T-helper 1 cell treated with Interleukin-12 subunit alpha and Interleukin-12 subunit beta and Interleukin-4 antibody, amounts not matched to agents 30 μg/mL and 1 μg/mL, for 36 hours (primary cell): ENCODE results near the gene TRMT61A.

Experiments
- H3K27ac Mint-ChIP-seq: one replicate; pipeline ENCODE4 v1.8.0; 2021; ENCODE audit warnings: mild to moderate bottlenecking, mixed read lengths
- H3K27me3 Mint-ChIP-seq: one replicate; pipeline ENCODE4 v1.8.0; 2021; ENCODE audit warnings: low read depth, mixed read lengths
- H3K36me3 Mint-ChIP-seq: one replicate; pipeline ENCODE4 v1.8.0; 2021; ENCODE audit warnings: low read depth, mixed read lengths
- H3K4me1 Mint-ChIP-seq: one replicate; pipeline ENCODE4 v1.8.0; 2021; ENCODE audit warnings: low read depth, mixed read lengths
- H3K4me3 Mint-ChIP-seq: one replicate; pipeline ENCODE4 v1.8.0; 2021; ENCODE audit warnings: mild to moderate bottlenecking, moderate library complexity, mixed read lengths
- H3K9me3 Mint-ChIP-seq: one replicate; pipeline ENCODE4 v1.8.0; 2021; ENCODE audit warnings: mixed read lengths

The TRMT61A gene

DNA sequence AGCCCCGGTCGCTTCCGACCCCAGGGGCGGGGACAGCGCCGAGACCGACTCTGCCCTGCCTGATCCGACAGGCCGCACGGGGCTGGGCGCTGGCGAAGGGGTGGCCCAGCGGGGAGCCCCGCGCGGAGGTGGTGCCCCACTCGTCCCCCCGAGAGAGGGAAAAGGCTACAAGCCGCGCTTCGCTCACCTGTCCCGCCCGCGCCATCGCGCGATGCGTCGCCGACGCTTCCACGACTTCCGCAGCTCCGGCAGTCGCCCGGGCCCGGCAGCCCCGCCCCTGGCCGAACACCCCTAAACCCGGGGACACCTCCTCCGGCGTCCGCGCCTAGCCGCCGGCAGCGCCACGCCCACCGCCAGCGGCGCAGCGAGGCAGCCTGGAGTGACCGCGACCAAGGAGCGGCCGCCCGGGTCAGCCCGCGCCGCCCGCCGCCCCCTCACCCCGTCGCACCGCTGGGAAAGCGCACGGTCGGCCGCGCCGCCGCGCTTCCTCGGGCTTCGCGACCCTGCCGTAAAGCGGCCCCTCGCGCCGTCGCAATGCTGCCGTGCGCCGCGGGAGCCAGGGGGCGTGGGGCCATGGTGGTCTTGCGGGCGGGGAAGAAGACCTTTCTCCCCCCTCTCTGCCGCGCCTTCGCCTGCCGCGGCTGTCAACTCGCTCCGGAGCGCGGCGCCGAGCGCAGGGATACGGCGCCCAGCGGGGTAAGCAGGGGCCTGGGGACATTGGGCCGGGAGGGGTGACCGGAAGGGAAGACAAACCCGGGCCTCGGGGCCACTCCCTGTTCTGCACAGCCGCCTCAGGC is 33.6 kb downstream of the TRMT61A start, which contains the start of the genes BAG5 and COA8:
BAG5 (minus strand) TSS at position 229 of the 797 bp plus-strand sequence. CDS start 1,493 bp downstream, outside the sequence.
COA8 (plus strand) TSS at position 532 of the 797 bp plus-strand sequence; CDS start at position 574, 42 bp downstream.
- Mint-ChIP-seq H3K4me1 (peaks cover 33% of the 10 kb centered on the region), H3K27me3 (no peaks in the 10 kb centered on the region), H3K36me3 (peaks cover 19% of the 10 kb centered on the region), H3K9me3 (no peaks in the 10 kb centered on the region), H3K4me3 (peak within 1 kb of the TSS; percentile 96), H3K27ac (peak within 1 kb of the TSS; percentile 90)

DNA sequence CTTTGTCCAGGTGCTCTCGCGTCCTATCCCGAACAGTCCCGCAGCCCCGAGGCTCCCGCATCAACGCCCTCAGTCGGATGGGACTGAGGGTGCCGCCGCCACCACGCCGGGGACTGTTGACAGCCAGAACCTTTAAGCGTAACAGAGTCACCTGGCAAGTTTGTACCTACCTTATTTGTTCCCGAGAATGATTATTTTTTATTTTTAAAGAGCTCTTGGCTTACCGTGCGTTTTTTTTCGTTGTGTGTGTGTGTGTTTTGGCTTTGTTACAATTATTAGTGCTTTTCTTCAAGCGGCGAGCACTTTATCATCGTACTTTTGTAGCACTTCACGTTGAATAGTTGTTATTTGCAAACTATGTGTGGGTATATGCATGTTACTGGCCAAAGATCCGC is 34.2 kb downstream of the TRMT61A start:
- H3K4me3 Mint-ChIP-seq: peak overlapping the region; percentile 91
- peaks cover 35% of the 10 kb centered on the region for H3K4me1 Mint-ChIP-seq
- H3K27ac Mint-ChIP-seq: peak overlapping the region; percentile 83
- H3K36me3 Mint-ChIP-seq: peaks cover 17% of the 10 kb centered on the region
- H3K27me3 Mint-ChIP-seq: no peaks in the 10 kb centered on the region
- no peaks in the 10 kb centered on the region for H3K9me3 Mint-ChIP-seq

DNA sequence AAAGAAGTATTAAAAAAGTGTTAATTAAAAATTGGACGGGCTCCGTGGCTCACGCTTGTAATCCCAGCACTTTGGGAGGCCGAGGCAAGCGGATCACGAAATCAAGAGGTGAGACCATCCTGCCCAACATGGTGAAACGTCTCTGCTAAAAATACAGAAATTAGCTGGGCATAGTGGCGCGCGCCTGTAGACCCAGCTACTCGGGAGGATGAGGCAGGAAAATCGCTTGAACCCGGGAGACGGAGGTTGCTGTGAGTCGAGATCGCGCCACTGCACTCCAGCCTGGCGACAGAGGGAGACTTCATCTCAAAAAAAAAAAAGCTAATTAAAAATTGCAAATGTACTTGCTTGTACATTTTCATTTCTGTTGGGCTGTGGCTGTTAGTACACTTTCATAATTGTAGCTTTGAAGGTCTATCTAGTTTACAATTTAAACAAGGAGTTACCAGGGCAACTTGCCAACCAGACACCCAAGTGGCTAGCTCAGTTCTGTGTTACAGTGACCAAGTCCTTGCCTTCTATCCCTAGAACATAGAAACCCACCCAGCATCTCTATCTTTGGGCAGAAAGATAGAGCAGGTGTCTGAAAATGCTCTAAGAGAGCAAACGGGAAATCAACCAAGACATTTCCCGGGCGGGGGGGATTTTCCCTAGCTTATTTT is 35.0 kb downstream of the TRMT61A start:
- Mint-ChIP-seq H3K4me3 (peak overlapping the region; percentile 91), H3K36me3 (peaks cover 14% of the 10 kb centered on the region), H3K27me3 (no peaks in the 10 kb centered on the region), H3K4me1 (peaks cover 33% of the 10 kb centered on the region), H3K9me3 (no peaks in the 10 kb centered on the region), H3K27ac (peak overlapping the region; percentile 31)

DNA sequence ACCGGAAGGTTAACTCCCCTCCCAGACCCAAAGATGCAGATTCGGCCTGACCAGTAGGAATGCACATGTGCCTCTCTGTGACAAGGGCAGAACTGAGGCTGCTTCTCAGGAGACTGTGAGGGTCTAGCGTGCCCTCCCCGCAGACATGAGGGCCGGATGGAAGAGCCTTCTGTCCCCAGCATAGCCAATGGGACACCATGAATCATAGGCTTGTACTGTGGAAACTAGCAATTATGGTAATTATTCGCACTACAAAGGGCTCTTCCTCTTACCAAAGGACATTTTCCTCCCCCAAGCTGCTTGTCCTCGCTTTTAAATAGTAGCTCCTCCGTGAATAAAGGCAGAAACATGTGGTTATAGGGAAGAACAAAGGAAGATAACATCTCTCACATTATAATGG is 40.0 kb downstream of the TRMT61A start:
- Mint-ChIP-seq H3K4me3 (no peak overlapping the region), H3K9me3 (no peaks in the 10 kb centered on the region), H3K27ac (no peak overlapping the region), H3K27me3 (no peaks in the 10 kb centered on the region), H3K36me3 (peaks cover 4% of the 10 kb centered on the region), H3K4me1 (peaks cover 7% of the 10 kb centered on the region)

DNA sequence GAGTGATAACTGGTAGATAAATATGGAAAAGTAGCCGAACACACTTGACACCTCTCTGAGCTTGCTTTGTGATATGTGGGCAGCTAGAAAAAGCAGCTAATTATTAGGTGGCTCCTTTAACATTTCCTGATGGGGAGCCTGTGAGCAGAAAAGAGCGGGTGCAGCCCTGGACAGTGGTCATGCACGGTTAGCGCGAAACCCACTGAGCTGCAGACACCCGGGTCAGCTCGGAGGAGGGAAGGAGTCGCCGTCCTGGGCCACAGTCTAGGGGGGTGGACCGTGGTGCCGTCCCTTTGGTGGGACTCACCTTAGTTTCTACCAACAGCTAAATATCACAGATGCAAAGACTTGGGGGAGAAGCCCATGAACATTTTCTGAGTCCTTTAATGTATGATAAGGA is 40.4 kb downstream of the TRMT61A start:
- Mint-ChIP-seq H3K36me3 (peaks cover 5% of the 10 kb centered on the region), H3K27me3 (no peaks in the 10 kb centered on the region), H3K4me1 (peaks cover 4% of the 10 kb centered on the region), H3K4me3 (no peak overlapping the region), H3K9me3 (no peaks in the 10 kb centered on the region), H3K27ac (no peak overlapping the region)

DNA sequence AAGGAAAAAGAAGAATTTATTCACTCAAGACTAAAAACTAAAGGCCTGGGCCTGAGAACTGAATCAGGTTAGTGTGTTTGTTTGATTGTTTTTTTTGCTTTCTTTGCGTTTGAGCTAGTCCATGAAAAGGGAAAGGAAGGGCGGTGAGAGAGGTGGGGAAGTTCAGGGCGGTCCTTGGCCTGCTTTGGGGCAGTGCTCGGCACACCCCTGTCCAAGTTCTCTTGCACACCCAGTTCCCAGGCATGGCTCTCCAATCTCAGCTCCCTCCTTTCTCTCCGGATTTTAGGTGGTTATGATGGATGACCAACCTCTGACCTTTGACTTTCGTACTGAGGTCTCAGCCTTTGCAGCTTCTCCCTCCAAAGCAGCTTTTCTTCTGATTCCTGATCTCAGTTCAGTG is 45.1 kb downstream of the TRMT61A start:
- H3K27ac Mint-ChIP-seq: no peak overlapping the region
- H3K9me3 Mint-ChIP-seq: no peaks in the 10 kb centered on the region
- peaks cover 16% of the 10 kb centered on the region for H3K36me3 Mint-ChIP-seq
- no peaks in the 10 kb centered on the region for H3K4me1 Mint-ChIP-seq
- no peak overlapping the region for H3K4me3 Mint-ChIP-seq
- no peaks in the 10 kb centered on the region for H3K27me3 Mint-ChIP-seq

DNA sequence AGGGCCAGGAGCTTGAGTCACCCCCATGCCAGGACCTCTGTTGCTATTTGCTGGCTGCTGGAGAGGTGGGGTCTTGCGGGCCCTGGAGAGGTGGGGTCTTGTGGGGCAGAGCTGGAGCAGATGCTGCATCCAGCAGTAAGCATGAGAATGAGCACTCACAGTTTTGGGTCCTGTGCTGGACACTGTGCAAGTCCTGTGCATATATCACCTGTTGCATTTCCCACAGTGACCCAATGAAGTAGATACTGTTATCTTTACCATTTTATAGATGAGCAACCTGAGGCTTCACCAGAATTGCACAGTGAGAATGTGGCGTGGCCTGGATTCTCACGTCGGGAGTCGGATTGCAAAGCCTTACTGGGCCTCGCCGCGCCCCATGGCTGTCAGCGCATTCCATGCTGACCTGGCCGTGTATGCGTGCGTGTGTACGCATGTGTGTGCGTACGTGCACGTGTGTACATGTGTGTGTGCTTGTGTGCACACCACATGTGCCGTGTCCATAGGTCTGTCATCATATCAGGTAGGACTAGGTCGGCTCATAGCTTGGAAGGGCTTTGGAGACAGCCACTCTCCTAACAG is 45.8 kb downstream of the TRMT61A start:
- Mint-ChIP-seq H3K36me3 (peaks cover 16% of the 10 kb centered on the region), H3K9me3 (no peaks in the 10 kb centered on the region), H3K27me3 (no peaks in the 10 kb centered on the region), H3K27ac (no peak overlapping the region), H3K4me1 (no peaks in the 10 kb centered on the region), H3K4me3 (no peak overlapping the region)

DNA sequence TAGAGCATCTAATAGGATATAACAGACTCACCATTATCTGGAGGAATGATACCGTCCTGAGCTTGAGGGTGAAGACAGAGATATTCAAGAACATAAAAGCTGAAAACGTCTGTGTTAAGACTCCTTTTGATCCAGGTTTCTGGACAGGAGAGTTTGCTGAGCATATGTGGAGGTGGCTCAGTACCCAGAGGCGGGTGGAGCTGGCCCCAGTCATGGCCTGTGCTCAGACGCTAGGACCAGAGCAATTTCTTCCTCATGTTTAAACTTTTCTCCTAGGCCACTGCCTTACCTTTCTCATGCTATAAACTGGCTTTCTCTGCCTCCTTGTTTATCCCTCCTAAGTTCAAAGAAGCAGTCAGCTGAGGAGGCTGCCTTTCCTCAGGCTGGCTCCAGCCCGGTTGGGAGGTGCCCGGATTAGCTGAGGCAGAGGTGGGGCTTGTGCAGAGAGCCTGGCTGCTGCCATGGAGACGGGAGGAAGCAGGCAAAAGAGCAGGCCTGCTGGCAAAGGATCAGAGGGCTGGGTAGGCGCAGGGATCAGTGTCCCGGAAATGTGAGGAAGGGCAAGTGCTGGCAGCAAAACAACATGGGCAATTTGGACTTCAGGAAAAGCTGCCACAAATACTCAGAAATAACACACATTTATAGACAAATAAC is 47.5 kb downstream of the TRMT61A start:
- H3K4me1 Mint-ChIP-seq: no peaks in the 10 kb centered on the region
- H3K9me3 Mint-ChIP-seq: no peaks in the 10 kb centered on the region
- no peak overlapping the region for H3K4me3 Mint-ChIP-seq
- no peaks in the 10 kb centered on the region for H3K27me3 Mint-ChIP-seq
- H3K27ac Mint-ChIP-seq: peak overlapping the region; percentile 26
- peaks cover 16% of the 10 kb centered on the region for H3K36me3 Mint-ChIP-seq

DNA sequence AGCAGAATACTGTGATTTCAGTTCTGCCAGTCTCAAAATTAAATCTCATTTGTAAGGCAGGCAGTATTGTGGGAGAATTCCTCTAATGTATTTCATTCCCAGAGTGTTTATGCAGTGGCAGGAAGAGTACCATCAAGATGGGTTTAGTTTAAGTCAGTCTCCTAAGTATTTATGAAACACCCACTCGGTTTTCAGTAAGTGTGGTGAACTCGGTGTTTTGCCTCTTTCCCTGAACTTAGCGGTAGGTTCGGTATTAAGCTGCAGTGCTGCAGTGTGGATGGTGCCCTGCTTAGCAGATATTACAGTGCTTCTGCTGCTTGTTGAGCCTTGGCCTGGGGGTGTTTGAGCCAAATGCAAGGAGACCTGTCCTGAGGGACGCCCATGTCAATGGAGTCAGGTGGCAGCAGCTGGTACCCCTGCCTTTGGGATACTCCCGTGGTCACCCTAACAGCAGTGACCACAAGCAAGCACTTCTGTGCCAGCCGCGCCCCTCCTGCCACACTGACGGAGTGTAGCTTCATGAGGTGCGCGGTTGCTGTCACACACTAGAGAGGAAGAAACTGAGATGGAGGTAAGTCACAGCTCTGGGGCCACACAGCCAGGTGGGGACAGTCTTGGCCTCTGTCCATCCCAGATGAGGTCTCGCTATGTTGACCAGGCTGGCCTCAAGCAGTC is 49.5 kb downstream of the TRMT61A start:
- H3K36me3 Mint-ChIP-seq: peaks cover 13% of the 10 kb centered on the region
- no peaks in the 10 kb centered on the region for H3K9me3 Mint-ChIP-seq
- H3K27ac Mint-ChIP-seq: no peak overlapping the region
- no peaks in the 10 kb centered on the region for H3K4me1 Mint-ChIP-seq
- no peak overlapping the region for H3K4me3 Mint-ChIP-seq
- no peaks in the 10 kb centered on the region for H3K27me3 Mint-ChIP-seq

DNA sequence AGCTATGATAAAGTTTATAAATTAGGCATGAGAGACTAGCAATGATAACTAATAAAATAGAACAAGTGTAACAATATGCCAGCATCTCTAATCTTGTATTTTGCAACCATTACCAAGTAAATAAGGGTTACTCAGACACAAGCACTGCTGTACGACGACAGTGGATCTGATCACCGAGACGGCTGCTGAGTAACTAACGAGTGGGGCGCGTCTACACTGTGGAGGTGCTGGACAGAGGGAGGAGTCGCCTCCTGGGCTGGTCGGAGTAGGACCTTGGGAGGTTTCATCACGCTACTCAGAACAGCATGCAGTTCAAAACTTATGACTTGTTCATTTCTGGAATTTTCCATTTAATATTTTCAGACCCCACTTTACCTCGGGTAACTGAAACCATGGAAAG is 52.2 kb downstream of the TRMT61A start:
- peaks cover 3% of the 10 kb centered on the region for H3K36me3 Mint-ChIP-seq
- H3K4me1 Mint-ChIP-seq: no peaks in the 10 kb centered on the region
- H3K27ac Mint-ChIP-seq: no peak overlapping the region
- H3K9me3 Mint-ChIP-seq: no peaks in the 10 kb centered on the region
- H3K4me3 Mint-ChIP-seq: no peak overlapping the region
- no peaks in the 10 kb centered on the region for H3K27me3 Mint-ChIP-seq

DNA sequence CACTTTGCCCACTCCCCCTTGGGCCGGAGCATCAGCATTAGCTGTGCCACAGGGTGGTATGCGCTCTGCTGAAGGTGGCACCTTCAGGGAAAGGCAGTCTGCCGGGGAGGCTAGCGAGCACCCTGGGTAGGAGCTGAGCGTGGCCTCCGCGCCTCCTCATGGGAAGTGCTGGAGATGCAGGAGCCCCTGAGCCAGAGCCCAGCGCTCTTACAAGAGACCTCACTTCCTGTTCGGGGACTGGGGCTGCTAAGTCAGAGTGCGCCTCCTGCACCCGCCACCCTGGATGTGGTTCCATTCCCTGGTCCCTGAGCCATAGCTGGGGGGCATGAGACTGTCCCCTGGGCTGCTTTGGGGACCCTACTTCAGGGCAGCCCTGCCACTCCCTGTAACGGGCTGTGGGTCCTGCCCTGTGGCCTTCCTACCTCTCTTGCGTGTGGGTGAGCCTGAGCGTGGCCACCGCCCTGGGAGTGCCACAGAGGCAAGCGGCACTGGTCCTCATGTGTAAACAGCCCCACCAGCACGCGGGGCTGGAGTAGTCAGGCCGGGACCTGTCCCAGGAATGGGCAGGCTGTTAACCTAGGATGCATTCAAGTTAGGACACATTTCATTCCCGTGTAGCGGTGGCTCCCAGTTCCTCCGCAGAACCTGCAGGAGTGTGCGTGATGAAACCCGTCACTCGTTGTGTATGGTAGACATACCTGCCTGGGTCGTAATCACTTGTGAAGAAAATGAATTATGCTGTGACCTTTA is 53.1 kb downstream of the TRMT61A start:
- Mint-ChIP-seq H3K36me3 (no peaks in the 10 kb centered on the region), H3K4me3 (no peak overlapping the region), H3K27ac (no peak overlapping the region), H3K4me1 (no peaks in the 10 kb centered on the region), H3K27me3 (no peaks in the 10 kb centered on the region), H3K9me3 (no peaks in the 10 kb centered on the region)

DNA sequence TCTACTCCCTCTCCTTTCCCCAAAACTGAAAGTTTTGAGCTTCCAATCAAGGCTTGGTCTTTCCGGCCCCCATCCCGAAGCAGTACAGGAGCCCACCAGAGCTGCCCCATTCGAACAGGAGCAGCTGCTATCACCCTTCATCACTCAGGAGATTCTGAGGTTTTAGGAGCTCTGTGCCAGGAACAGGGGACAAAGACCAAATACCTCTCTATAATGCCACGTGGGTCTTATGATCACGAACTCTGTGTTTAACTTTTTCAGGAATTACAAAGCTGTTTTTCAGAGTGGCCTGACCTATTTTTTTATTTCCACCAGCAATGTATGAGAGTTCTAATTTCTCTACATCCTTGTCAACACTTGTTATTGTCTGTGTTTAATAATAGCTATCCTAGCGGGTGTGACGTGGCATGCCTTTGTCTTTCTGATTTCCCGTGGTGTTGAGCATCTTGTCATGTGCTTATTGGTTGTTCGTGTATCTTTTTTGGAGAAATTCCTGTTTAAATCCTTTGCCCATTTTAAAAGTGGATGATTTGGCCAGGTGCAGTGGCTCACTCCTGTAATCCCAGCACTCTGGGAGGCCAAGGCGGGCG is 55.4 kb downstream of the TRMT61A start:
- Mint-ChIP-seq H3K9me3 (no peaks in the 10 kb centered on the region), H3K27me3 (no peaks in the 10 kb centered on the region), H3K27ac (no peak overlapping the region), H3K4me3 (no peak overlapping the region), H3K4me1 (no peaks in the 10 kb centered on the region), H3K36me3 (no peaks in the 10 kb centered on the region)
